Measurements from ENCODE around the gene TXNIP.

GRCh38 chr1:145962157-145963102 lies 33.9 kb downstream of the TXNIP start:
- TF ChIP-seq POLR2A (IDR thresholded peaks at IDR 0.05; ENCODE audit: low read depth, low read length) (no peak), POLR2AphosphoS5 (IDR thresholded peaks at IDR 0.05; ENCODE audit: low read depth, low read length) (no peak)
